A549 (cell line): Measurements from ENCODE around the gene NUDT6. TPM values are rescaled to one million over a fixed set of nuclear protein-coding genes. Genes with fewer than 3 reads are reported as not detected.

Experiments used
- ATAC-seq, 2 experiments: fragments of 200-7000 bp in 1 of 2; fragments of >200 bp in 1 of 2; cut with Nextera tagmentation in 1 of 2; cut with Tn5 transposase in 1 of 2; 3 replicates each; pipeline versions ENCODE4 v1.8.0 to v1.9.1; 2018 to 2020; ENCODE audit warnings: mild to moderate bottlenecking in 1 of 2, moderate library complexity in 1 of 2
- CTCF ChIA-PET: fragments of 300-600 bp; sonication (Branson Sonifier 250); formaldehyde crosslinking; extraction: SDS; loops from one replicate; lab custom pipeline; 2021; ENCODE audit warnings: antibody characterized with exemption, inconsistent platforms; lab: Yijun Ruan, JAX
- POLR2A ChIA-PET: fragments of 350-600 bp; formaldehyde crosslinking; extraction: SDS; loops from one replicate; lab custom pipeline; 2021; ENCODE audit warnings: antibody characterized with exemption, inconsistent platforms; lab: Yijun Ruan, JAX
- DNase-seq, 2 experiments: peaks; one replicate each; pipeline versions ENCODE4 v3.0.0 to v3.0.0-alpha.2; 2011 to 2016; ENCODE audit warnings: low read depth in 1 of 2, low spot score in 1 of 2
- FAIRE-seq: peaks from 2 replicates; lab custom pipeline; 2011; peaks lifted over from hg19 to GRCh38; lab: Jason Lieb, UNC
- H3K27ac ChIP-seq, 2 experiments: fragments of >200 bp; sonication (Bioruptor Twin); formaldehyde crosslinking; 3 replicates each; pipeline ENCODE4 v1.5.1; 2016 to 2017
- H3K4me1 ChIP-seq: fragments of >200 bp; sonication (Bioruptor Twin); formaldehyde crosslinking; 3 replicates; pipeline ENCODE4 v1.6.1; 2016
- H3K4me2 ChIP-seq: fragments of >200 bp; sonication (Bioruptor Twin); formaldehyde crosslinking; 3 replicates; pipeline ENCODE4 v1.6.1; 2016
- H3K4me3 ChIP-seq: fragments of >200 bp; sonication (Bioruptor Twin); formaldehyde crosslinking; 3 replicates; pipeline ENCODE4 v1.5.1; 2016
- H3K9me3 ChIP-seq: fragments of >200 bp; sonication (Bioruptor Twin); formaldehyde crosslinking; 3 replicates; pipeline ENCODE4 v1.6.1; 2016
- BCL3 ChIP-seq: fragments of >200 bp; sonication (Bioruptor Twin); formaldehyde crosslinking; IDR thresholded peaks from 3 replicates; pipeline ENCODE4 v1.6.1; 2016
- CBX8 ChIP-seq: fragments of 200-600 bp; sonication (generic); IDR thresholded peaks from 2 replicates; pipeline ENCODE4 v1.6.1; 2016
- CEBPB ChIP-seq, 2 experiments: fragments of >200 bp in 1 of 2; sonication (Bioruptor Twin) in 1 of 2; formaldehyde crosslinking in 1 of 2; IDR thresholded peaks; 2 replicates each; pipeline ENCODE4 v1.6.1; 2012 to 2016
- CHD2 ChIP-seq: fragments of 150-350 bp; IDR thresholded peaks from 2 replicates; pipeline ENCODE4 v1.6.1; 2014; ENCODE audit warnings: low read length; ENCODE audit not compliant: partially characterized antibody
- EHF ChIP-seq: fragments of 250-450 bp; sonication (Bioruptor Pico); IDR thresholded peaks from 2 replicates; pipeline ENCODE4 v1.5.0; 2020; ENCODE audit warnings: mild to moderate bottlenecking
- EHMT2 ChIP-seq: fragments of 200-600 bp; sonication (generic); IDR thresholded peaks from 2 replicates; pipeline ENCODE4 v1.6.1; 2016; ENCODE audit warnings: antibody characterized with exemption, low read depth, mild to moderate bottlenecking, moderate library complexity
- HES2 ChIP-seq: fragments of >200 bp; sonication (Bioruptor Twin); formaldehyde crosslinking; IDR thresholded peaks from 2 replicates; pipeline ENCODE4 v1.6.1; 2016
- HOXB13 ChIP-seq: fragments of 250-450 bp; sonication (Bioruptor Pico); IDR thresholded peaks from 2 replicates; pipeline ENCODE4 v1.5.0; 2020; ENCODE audit warnings: low read depth, mild to moderate bottlenecking, moderate library complexity
- MAZ ChIP-seq: fragments of 150-350 bp; IDR thresholded peaks from 2 replicates; pipeline ENCODE4 v1.6.1; 2014; ENCODE audit warnings: antibody characterized with exemption, low read depth, low read length, borderline replicate concordance
- MYC ChIP-seq: IDR thresholded peaks from 2 replicates; pipeline ENCODE4 v1.6.1; 2012; ENCODE audit warnings: mild to moderate bottlenecking, inconsistent platforms, low read length, improper control_type of control experiment, borderline replicate concordance
- PBX3 ChIP-seq: IDR thresholded peaks from 2 replicates; pipeline ENCODE4 v1.6.1; 2012
- REST ChIP-seq: fragments of 200-600 bp; sonication (generic); IDR thresholded peaks from 2 replicates; pipeline ENCODE4 v1.6.1; 2016; ENCODE audit warnings: antibody characterized with exemption, mild to moderate bottlenecking, moderate library complexity
- RNF2 ChIP-seq: fragments of 200-600 bp; sonication (generic); IDR thresholded peaks from 2 replicates; pipeline ENCODE4 v1.6.1; 2016; ENCODE audit warnings: low read depth, mild to moderate bottlenecking, antibody characterized with exemption, moderate library complexity, borderline replicate concordance
- USF2 ChIP-seq: fragments of 450-650 bp; IDR thresholded peaks from 2 replicates; pipeline ENCODE4 v1.6.1; 2014; ENCODE audit warnings: antibody characterized with exemption
- ZC3H11A ChIP-seq: fragments of 450-650 bp; IDR thresholded peaks from 2 replicates; pipeline ENCODE4 v1.6.1; 2014; ENCODE audit warnings: antibody characterized with exemption, mild to moderate bottlenecking
- WGBS: methylation state at CpG from one replicate; pipeline ENCODE4 v1.1.6; 2017; ENCODE audit errors: missing lambda C conversion rate; 5-methylcytosine and 5-hydroxymethylcytosine counted together
- polyA plus RNA-seq, 4 experiments: library from polyadenylated mRNA; depleted of rRNA in 3 of 4; stranded (reverse); fragments of >200 nt; fragmentation: RNase III in 1 of 4; extraction: RNeasy Plus Mini Kit Qiagen cat#74134 plus additional on column Dnase treatment in 1 of 4; gene quantifications; 2 replicates in 3 of 4; 3 replicates in 1 of 4; pipeline ENCODE4 v1.2.3, GENCODE V29; 2011 to 2017

The NUDT6 gene
- polyA plus RNA-seq, 2 of the 4 experiments (the other 2 are of a cell fraction) = 9.9 to 12.7 TPM

GRCh38 chr4:122967231-122967630 lies 44.8 kb upstream of the NUDT6 start (continued):
- TF ChIP-seq REST (no peak), EHMT2 (no peak), CHD2 (no peak), PBX3 (no peak), ZC3H11A (no peak), RNF2 (no peak), HES2 (no peak)

GRCh38 chr4:122966201-122966600 lies 43.8 kb upstream of the NUDT6 start:
- no peak for TF ChIP-seq BCL3
- no peak for TF ChIP-seq RNF2
- no peak for TF ChIP-seq PBX3
- no peak for TF ChIP-seq CBX8
- TF ChIP-seq REST = no peak
- no peak for TF ChIP-seq HES2
- no peak for TF ChIP-seq MYC
- TF ChIP-seq USF2 = no peak
- TF ChIP-seq MAZ = no peak
- TF ChIP-seq EHF (CRISPR knock-in tag) = no peak
- no peak for TF ChIP-seq CEBPB (IDR thresholded peaks at IDR 0.05)
- no peak for TF ChIP-seq HOXB13 (CRISPR knock-in tag)
- TF ChIP-seq, all 56 proteins: peak for 0
- Histone ChIP-seq H3K4me1 (peaks cover 15% of the 10 kb centered on the region; the same call in 2 of the 3 replicates), H3K9me3 (no peaks in the 10 kb centered on the region), H3K4me3 (no peak overlapping the region), H3K4me2 (no peak overlapping the region), H3K27ac (no peak overlapping the region)
- ATAC-seq (no peak), FAIRE-seq (no peak), DNase-seq (no peak)
- CTCF ChIA-PET = no interaction called here
- 70% methylated on average over 4 of the region's 4 CpGs for WGBS
- POLR2A ChIA-PET = no interaction called here
